Naive thymus-derived CD4-positive, alpha-beta T cell (primary cell): Measurements from ENCODE around the gene IRX2. TPM values are rescaled to one million over a fixed set of nuclear protein-coding genes. Genes with fewer than 3 reads are reported as not detected.

Source experiments
- ATAC-seq: fragments of 150-1000 bp; cut with Tn5 transposase; 2 replicates; pipeline ENCODE4 v1.10.0; 2021; ENCODE audit warnings: mild to moderate bottlenecking, moderate library complexity
- CTCF ChIA-PET: fragments of 350-600 bp; sonication (Branson Sonifier 250); formaldehyde crosslinking; loops from one replicate; lab custom pipeline; 2021; ENCODE audit warnings: antibody characterized with exemption; lab: Charles Lee
- POLR2A ChIA-PET: fragments of 350-600 bp; sonication (Branson Sonifier 250); formaldehyde crosslinking; loops from one replicate; lab custom pipeline; 2021; ENCODE audit warnings: antibody characterized with exemption, inconsistent platforms; lab: Charles Lee
- DNase-seq, 9 donors: peaks; one replicate each; pipeline versions ENCODE4 v3.0.0 to v3.0.0-alpha.2; 2020 to 2022; ENCODE audit warnings: mixed read lengths in 1 of 9
- H3K27ac ChIP-seq: one replicate; pipeline ENCODE4 v1.7.0; 2013; ENCODE audit warnings: mild to moderate bottlenecking, low read depth, low read length, moderate library complexity
- H3K27me3 ChIP-seq, 2 donors: one replicate each; pipeline ENCODE4 v1.7.0; 2013; ENCODE audit warnings: low read length in 2 of 2, mild to moderate bottlenecking in 2 of 2, moderate library complexity in 2 of 2; ENCODE audit not compliant: control insufficient read depth in 2 of 2, insufficient read depth in 2 of 2
- H3K36me3 ChIP-seq, 3 experiments: 1 replicate in 2 of 3; 2 replicates in 1 of 3; pipeline ENCODE4 v1.7.0; 2013; ENCODE audit warnings: low read length in 3 of 3, mild to moderate bottlenecking in 3 of 3, moderate library complexity in 1 of 3; ENCODE audit not compliant: insufficient read depth in 3 of 3, control insufficient read depth in 2 of 3
- H3K4me1 ChIP-seq, 2 donors: one replicate each; pipeline ENCODE4 v1.7.0; 2013; ENCODE audit warnings: low read length in 2 of 2, mild to moderate bottlenecking in 2 of 2, moderate library complexity in 1 of 2; ENCODE audit not compliant: control insufficient read depth in 2 of 2, insufficient read depth in 2 of 2
- H3K4me3 ChIP-seq: 2 replicates; pipeline ENCODE4 v1.7.0; 2013; ENCODE audit warnings: mild to moderate bottlenecking, low read length
- H3K9me3 ChIP-seq, 3 experiments: 1 replicate in 2 of 3; 2 replicates in 1 of 3; pipeline ENCODE4 v1.7.0; 2013; ENCODE audit warnings: low read length in 3 of 3; ENCODE audit not compliant: control insufficient read depth in 2 of 3
- H3K27ac Mint-ChIP-seq, 9 donors: one replicate each; pipeline ENCODE4 v1.8.0; 2020 to 2022; ENCODE audit warnings: mixed read lengths in 9 of 9, mild to moderate bottlenecking in 8 of 9, moderate library complexity in 5 of 9, inconsistent platforms in 2 of 9
- H3K27me3 Mint-ChIP-seq, 5 donors: one replicate each; pipeline ENCODE4 v1.8.0; 2021 to 2022; ENCODE audit warnings: mixed read lengths in 5 of 5, mild to moderate bottlenecking in 1 of 5
- H3K36me3 Mint-ChIP-seq, 5 donors: one replicate each; pipeline ENCODE4 v1.8.0; 2020 to 2022; ENCODE audit warnings: mixed read lengths in 5 of 5, mild to moderate bottlenecking in 3 of 5, inconsistent platforms in 1 of 5
- H3K4me1 Mint-ChIP-seq, 7 donors: one replicate each; pipeline ENCODE4 v1.8.0; 2020 to 2022; ENCODE audit warnings: mixed read lengths in 7 of 7, mild to moderate bottlenecking in 3 of 7, inconsistent platforms in 1 of 7
- H3K4me3 Mint-ChIP-seq, 10 donors: one replicate each; pipeline ENCODE4 v1.8.0; 2020 to 2022; ENCODE audit warnings: mild to moderate bottlenecking in 10 of 10, mixed read lengths in 10 of 10, moderate library complexity in 6 of 10, inconsistent platforms in 2 of 10
- H3K9me3 Mint-ChIP-seq, 11 donors: one replicate each; pipeline ENCODE4 v1.8.0; 2020 to 2022; ENCODE audit warnings: mixed read lengths in 11 of 11, mild to moderate bottlenecking in 4 of 11, inconsistent platforms in 1 of 11, moderate library complexity in 1 of 11
- intact Hi-C, 2 donors: fragments of 100-400 bp; cut with micrococcal nuclease; formaldehyde crosslinking; loops; one replicate each; pipeline ENCODE4 v1.15.1; 2023
- polyA plus RNA-seq, 2 donors: library from polyadenylated mRNA; unstranded; fragments of 300-500 nt; fragmentation: Illumina TruSeq; gene quantifications; one replicate each; pipeline ENCODE4 v1.2.3, GENCODE V29; 2021
- total RNA-seq, 6 experiments: library from RNA in 5 of 6; stranded (reverse) in 5 of 6; gene quantifications; 1 replicate in 5 of 6; 2 replicates in 1 of 6; pipeline ENCODE4 v1.2.3 and lab custom pipeline; 2021 to 2026

IRX2 gene
- total and polyA plus RNA-seq, 7 experiments from 2014 or later = not detected

- H3K36me3 Mint-ChIP-seq = peaks cover 0 to 4% (median 0%) of the 10 kb centered on the region in 5 donors
These were observed 8.4 kb downstream of the IRX2 start for GRCh38 chr5:2742921-2743679.

GRCh38 chr5:2741956-2742355 lies 9.5 kb downstream of the IRX2 start:
- no peak overlapping the region for H3K27ac ChIP-seq
- peaks cover 0 to 2% (median 0%) of the 10 kb centered on the region in 7 donors for H3K4me1 Mint-ChIP-seq
- CTCF ChIA-PET = no interaction called here
- intact Hi-C loops = no loop called here
- peaks cover 0 to 4% (median 0%) of the 10 kb centered on the region in 5 donors for H3K36me3 Mint-ChIP-seq
- peaks cover 0 to 12% (median 0%) of the 10 kb centered on the region in 11 donors for H3K9me3 Mint-ChIP-seq
- DNase-seq = no peak
- no peaks in the 10 kb centered on the region for H3K4me1 ChIP-seq
- no peak for ATAC-seq
- POLR2A ChIA-PET = no interaction called here
- no peaks in the 10 kb centered on the region for H3K36me3 ChIP-seq
- no peak overlapping the region for H3K4me3 ChIP-seq
- H3K4me3 Mint-ChIP-seq = no peak overlapping the region
- H3K9me3 ChIP-seq = no peaks in the 10 kb centered on the region
- H3K27ac Mint-ChIP-seq = no peak overlapping the region
- peaks cover 58 to 78% (median 76%) of the 10 kb centered on the region in 5 donors for H3K27me3 Mint-ChIP-seq
- peaks cover 0 to 5% of the 10 kb centered on the region in 2 donors for H3K27me3 ChIP-seq

More at GRCh38 chr5:2742921-2743679, 8.4 kb downstream of the IRX2 start:
- DNase-seq (no peak), ATAC-seq (no peak)
- H3K4me1 ChIP-seq = no peaks in the 10 kb centered on the region
- Mint-ChIP-seq H3K27me3 (peaks cover 61 to 76% (median 71%) of the 10 kb centered on the region in 5 donors), H3K4me1 (peaks cover 0 to 2% (median 0%) of the 10 kb centered on the region in 7 donors), H3K9me3 (peaks cover 0 to 10% (median 0%) of the 10 kb centered on the region in 11 donors), H3K27ac (peak overlapping the region in 1 of 9 donors; percentile 17), H3K4me3 (no peak overlapping the region)
- ChIA-PET POLR2A (no interaction called here), CTCF (no interaction called here)
- H3K9me3 ChIP-seq = no peaks in the 10 kb centered on the region
- H3K27me3 ChIP-seq = peaks cover 0 to 5% of the 10 kb centered on the region in 2 donors
- H3K4me3 ChIP-seq = no peak overlapping the region
- H3K27ac ChIP-seq = no peak overlapping the region
- intact Hi-C loops = no loop called here
- no peaks in the 10 kb centered on the region for H3K36me3 ChIP-seq

DNA sequence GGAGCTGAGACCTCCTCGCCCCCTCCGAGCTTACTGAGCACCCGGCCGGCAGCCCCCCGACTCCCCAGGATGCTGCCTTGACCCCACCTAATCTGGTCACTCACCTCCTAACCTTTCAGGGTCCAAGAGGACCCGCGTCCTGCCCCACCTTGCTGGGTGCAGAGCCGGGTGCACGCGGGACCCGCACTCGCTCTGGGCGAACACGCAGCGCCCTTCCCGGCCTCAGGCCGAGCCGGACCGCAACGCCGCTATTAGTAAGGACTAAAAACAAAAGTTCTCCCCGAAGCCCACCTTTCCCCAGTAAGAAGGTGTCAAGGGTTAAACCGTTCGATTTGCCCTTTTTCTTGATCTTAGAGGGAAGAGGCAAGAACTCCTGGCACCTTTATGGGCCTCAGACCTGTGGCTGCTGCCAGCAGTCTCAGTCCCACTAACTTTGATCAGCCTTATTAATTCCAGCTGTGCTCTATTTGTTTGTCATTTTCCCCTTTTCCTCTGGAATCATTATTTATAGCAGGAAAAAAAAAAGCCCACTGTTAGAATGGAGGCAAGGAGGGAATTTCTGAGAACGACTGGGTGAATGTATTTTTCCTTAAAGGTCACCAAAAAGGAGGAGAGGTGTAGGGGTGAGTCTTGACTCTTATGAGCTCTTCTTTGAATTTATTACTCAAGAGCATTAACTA lies 10.5 kb downstream of the IRX2 start:
- peaks cover 0 to 2% (median 0%) of the 10 kb centered on the region in 7 donors for H3K4me1 Mint-ChIP-seq
- DNase-seq (no peak), ATAC-seq (no peak)
- ChIA-PET POLR2A (no interaction called here), CTCF (no interaction called here)
- no peaks in the 10 kb centered on the region for H3K27me3 ChIP-seq
- intact Hi-C loops = no loop called here
- H3K4me3 Mint-ChIP-seq = no peak overlapping the region
- H3K9me3 ChIP-seq = no peaks in the 10 kb centered on the region
- peaks cover 50 to 76% (median 71%) of the 10 kb centered on the region in 5 donors for H3K27me3 Mint-ChIP-seq
- H3K36me3 Mint-ChIP-seq = peaks cover 0 to 4% (median 0%) of the 10 kb centered on the region in 5 donors
- peaks cover 0 to 15% (median 2%) of the 10 kb centered on the region in 11 donors for H3K9me3 Mint-ChIP-seq
- no peaks in the 10 kb centered on the region for H3K4me1 ChIP-seq
- H3K4me3 ChIP-seq = no peak overlapping the region
- no peak overlapping the region for H3K27ac Mint-ChIP-seq
- no peak overlapping the region for H3K27ac ChIP-seq
- no peaks in the 10 kb centered on the region for H3K36me3 ChIP-seq

DNA sequence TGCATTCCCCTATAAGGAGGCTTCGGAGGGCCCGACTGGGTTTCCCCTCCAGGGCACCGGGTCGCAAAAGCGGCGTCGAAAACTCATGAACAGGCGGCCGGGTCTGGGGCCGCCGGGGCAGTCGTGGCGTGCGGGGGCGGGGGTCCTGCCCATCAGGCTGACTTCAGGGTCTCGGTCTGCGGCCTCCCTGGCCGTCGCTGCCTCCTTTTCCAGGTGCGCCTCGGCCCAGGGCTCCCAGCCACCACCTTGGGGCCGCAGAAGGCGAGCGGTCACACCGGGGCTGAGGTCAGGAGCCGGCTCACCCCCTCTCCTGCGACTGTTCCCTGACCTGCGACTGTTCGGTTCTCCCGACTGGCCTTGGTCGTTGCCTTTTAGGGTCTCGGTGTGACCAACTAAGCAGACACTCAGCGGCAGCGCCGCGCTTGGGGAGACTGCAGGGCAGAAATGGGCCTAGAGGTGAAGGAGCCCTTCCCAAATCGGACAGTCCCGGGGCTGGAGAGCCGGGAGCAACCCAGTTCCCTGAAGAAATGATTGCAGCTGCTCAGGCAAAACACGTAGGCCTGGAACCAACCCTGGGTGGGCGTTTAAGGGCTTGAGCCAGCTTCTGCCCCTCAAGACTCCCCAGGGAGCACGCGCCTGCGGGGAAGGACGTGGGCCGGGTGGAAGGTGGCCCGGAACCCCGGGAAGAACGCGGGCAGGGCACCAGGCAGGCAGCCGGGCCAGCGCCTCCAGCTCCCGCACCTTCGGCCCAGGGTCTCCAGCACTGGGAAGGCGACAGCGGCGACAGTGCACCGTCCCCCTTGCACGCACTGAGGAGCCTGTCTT lies 11.2 kb downstream of the IRX2 start:
- H3K4me3 ChIP-seq = no peak overlapping the region
- no peaks in the 10 kb centered on the region for H3K27me3 ChIP-seq
- POLR2A ChIA-PET = no interaction called here
- no peaks in the 10 kb centered on the region for H3K9me3 ChIP-seq
- CTCF ChIA-PET = no interaction called here
- Mint-ChIP-seq H3K36me3 (peaks cover 0 to 4% (median 0%) of the 10 kb centered on the region in 5 donors), H3K27me3 (peaks cover 45 to 74% (median 64%) of the 10 kb centered on the region in 5 donors), H3K4me1 (peaks cover 0 to 2% (median 0%) of the 10 kb centered on the region in 7 donors), H3K4me3 (no peak overlapping the region), H3K27ac (no peak overlapping the region), H3K9me3 (peaks cover 0 to 15% (median 2%) of the 10 kb centered on the region in 11 donors)
- ATAC-seq (no peak), DNase-seq (no peak)
- no peaks in the 10 kb centered on the region for H3K4me1 ChIP-seq
- no peak overlapping the region for H3K27ac ChIP-seq
- no peaks in the 10 kb centered on the region for H3K36me3 ChIP-seq
- intact Hi-C loops = no loop called here

DNA sequence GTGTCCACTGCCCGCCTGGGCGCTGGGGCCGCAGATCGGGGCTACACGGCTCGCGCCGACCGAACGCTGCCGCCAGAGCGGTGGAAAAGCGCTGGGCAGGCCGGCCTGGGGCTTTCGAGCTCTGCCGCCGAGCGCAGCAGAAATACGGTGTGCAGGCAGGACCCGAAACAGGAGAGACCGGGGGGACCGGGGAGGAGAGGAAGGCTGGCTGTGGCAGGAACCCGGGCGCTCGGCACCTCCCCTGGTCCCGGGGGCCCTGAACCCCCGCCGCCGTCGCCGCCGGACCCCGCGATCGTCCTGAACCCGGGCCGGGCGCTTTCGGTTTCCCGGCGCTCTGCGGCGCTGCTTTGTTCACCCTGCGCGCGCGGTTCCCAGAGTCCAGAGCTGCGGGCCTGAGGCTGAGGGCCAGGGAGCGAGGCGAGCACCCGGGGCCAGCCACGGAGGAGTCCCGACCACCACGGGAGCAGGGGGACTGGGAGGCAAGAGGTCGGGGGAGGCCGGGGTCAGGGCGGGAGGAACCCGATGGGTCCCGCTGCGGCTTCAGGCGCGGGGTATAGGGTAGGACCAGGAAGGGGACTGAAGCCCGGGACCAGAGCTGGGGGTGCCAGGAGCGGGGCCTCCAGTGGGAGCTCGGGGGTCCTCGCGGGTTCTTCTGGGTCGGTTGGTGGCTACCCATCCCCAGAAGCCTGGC lies 12.0 kb downstream of the IRX2 start:
- DNase-seq = no peak
- Mint-ChIP-seq H3K9me3 (peaks cover 0 to 15% (median 2%) of the 10 kb centered on the region in 11 donors), H3K4me3 (peak overlapping the region in 1 of 10 donors; percentile 28), H3K27me3 (peaks cover 37 to 67% (median 58%) of the 10 kb centered on the region in 5 donors), H3K36me3 (no peaks in the 10 kb centered on the region), H3K4me1 (peaks cover 0 to 2% (median 0%) of the 10 kb centered on the region in 7 donors), H3K27ac (no peak overlapping the region)
- intact Hi-C loops = no loop called here
- H3K27me3 ChIP-seq = no peaks in the 10 kb centered on the region
- H3K36me3 ChIP-seq = no peaks in the 10 kb centered on the region
- no peak for ATAC-seq
- no peak overlapping the region for H3K4me3 ChIP-seq
- CTCF ChIA-PET = no interaction called here
- H3K4me1 ChIP-seq = no peaks in the 10 kb centered on the region
- no peak overlapping the region for H3K27ac ChIP-seq
- POLR2A ChIA-PET = no interaction called here
- H3K9me3 ChIP-seq = no peaks in the 10 kb centered on the region
